ENCODE measurements around the gene C2orf49.

C2orf49 gene

DNA sequence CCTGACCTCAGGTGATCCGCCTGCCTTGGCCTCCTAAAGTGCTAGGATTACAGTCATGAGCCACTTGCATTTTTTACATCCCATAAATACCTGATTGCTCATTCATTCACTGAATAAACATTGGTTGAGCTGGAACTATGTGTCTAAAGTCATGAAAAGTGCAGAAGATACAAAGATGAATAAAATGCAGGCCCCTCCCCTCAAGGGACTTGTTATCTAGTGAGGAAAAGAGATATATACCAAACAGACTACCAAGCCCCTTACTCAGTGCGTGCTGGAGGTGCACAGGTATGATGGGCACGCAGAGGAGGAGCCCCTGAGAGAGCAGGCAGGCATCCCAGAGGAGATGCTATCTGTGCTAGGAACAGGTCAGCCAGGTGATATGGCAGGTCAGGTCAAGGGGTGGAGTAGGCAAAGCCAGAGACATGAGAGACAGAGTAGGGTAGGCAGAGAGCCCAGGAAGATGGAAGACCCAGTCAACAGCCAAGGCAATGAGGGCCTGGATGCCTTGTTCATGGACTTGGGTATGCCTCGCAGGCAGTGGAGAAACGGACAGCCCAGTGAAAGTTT, 53.8 kb downstream of the C2orf49 start:
- TF ChIP-seq SUZ12 (IDR thresholded peaks at IDR 0.05; ENCODE audit: extremely low read depth, insufficient read depth, insufficient read length) (no peak), ZNF274 (IDR thresholded peaks at IDR 0.05; ENCODE audit: low read depth, low read length) (no peak), YY1 (IDR thresholded peaks at IDR 0.05; ENCODE audit: insufficient read depth, insufficient read length) (no peak)
- H3K27me3 ChIP-seq (ENCODE audit: insufficient read depth, insufficient read length): no peaks in the 10 kb centered on the region
- no peak overlapping the region for H3K9ac ChIP-seq (ENCODE audit: insufficient read length, low read depth)
- no peak for DNase-seq (ENCODE audit: low read depth, low spot score)
- H3K36me3 ChIP-seq (ENCODE audit: insufficient read depth, insufficient read length, low read length): peaks cover 79% of the 10 kb centered on the region
- no peaks in the 10 kb centered on the region for H3K9me3 ChIP-seq (ENCODE audit: insufficient read depth, low read length)
- no peaks in the 10 kb centered on the region for H3K4me1 ChIP-seq (ENCODE audit: insufficient read depth, insufficient read length)
- no peak overlapping the region for H3K4me3 ChIP-seq (ENCODE audit: insufficient read length, low read depth)

DNA sequence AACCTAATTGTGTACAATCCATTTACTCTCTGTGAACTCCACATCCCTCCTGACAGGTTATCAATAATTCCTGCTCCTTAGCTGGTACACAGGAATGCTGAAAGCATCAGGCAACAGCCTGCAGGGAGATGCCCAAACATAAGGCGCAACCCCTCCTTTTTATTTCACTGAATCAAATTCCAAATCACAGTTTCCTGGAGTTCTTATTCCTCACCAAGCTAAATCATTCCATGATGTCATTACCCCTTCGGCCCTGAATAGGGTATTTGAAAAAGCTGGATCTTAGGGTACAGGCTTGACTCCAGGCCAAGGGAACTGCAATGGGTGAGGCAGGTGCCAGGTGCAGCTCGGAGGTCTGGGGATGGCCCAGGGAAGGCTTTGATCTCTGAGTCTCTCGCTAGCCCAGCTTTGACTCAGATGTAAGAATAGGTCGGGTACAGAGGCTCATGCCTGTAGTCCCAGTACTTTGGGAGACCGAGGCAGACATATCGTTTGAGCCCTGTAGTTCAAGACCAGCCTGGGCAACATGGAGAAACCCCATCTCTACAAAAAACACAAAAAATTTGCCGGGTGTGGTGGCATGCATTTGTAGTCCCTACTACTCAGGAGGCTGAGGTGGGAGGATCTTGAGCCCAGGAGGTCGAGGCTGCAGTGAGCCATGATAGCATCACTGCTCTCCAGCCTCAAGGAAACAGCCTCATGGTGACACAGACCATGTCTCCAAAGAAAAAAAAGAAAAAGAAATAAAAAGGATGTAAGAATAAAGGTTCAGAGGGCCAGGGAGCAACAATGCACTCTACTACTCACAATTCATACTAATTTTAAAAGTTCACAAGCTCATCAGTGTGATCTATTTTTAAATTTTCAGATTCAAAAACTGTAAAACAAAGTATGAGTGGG, 54.7 kb downstream of the C2orf49 start:
- TF ChIP-seq SUZ12 (IDR thresholded peaks at IDR 0.05; ENCODE audit: extremely low read depth, insufficient read depth, insufficient read length) (no peak), ZNF274 (IDR thresholded peaks at IDR 0.05; ENCODE audit: low read depth, low read length) (no peak), YY1 (IDR thresholded peaks at IDR 0.05; ENCODE audit: insufficient read depth, insufficient read length) (no peak)
- no peak overlapping the region for H3K9ac ChIP-seq (ENCODE audit: insufficient read length, low read depth)
- no peak overlapping the region for H3K4me3 ChIP-seq (ENCODE audit: insufficient read length, low read depth)
- H3K27me3 ChIP-seq (ENCODE audit: insufficient read depth, insufficient read length): no peaks in the 10 kb centered on the region
- H3K4me1 ChIP-seq (ENCODE audit: insufficient read depth, insufficient read length): no peaks in the 10 kb centered on the region
- H3K36me3 ChIP-seq (ENCODE audit: insufficient read depth, insufficient read length, low read length): peaks cover 77% of the 10 kb centered on the region
- H3K9me3 ChIP-seq (ENCODE audit: insufficient read depth, low read length): no peaks in the 10 kb centered on the region
- DNase-seq (ENCODE audit: low read depth, low spot score): no peak

DNA sequence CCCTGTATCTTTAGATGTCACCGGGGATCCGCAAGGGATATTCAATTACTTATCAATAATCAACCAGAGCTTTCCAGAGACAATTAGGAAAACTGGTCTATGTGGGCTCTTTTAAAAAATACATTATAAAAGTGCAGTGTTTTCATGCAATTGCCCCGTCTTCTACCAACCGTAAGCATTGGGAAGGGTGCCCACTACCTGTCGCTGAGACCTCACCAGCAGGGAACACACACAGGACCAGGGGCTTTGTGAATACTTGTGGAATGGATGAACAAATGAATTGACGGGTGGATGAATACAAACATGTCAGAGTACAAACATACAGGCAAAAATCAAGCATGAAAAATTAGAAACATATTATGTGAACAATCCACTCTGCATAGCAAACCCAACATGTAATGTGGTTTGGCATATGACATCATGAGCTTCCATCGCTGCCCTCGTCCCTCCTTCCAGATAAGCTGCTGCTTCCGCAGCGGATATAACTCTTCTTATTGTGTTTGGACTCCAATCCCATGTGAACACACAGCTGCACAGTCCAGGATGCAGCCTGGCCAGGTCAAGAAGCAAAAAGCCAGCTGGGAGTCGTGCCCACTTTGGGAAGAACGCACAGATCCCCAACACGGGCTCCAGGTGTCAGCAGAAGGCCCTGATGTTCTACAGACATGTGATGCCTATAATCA, 56.2 kb downstream of the C2orf49 start:
- no peak overlapping the region for H3K4me3 ChIP-seq (ENCODE audit: insufficient read length, low read depth)
- no peak for DNase-seq (ENCODE audit: low read depth, low spot score)
- peaks cover 67% of the 10 kb centered on the region for H3K36me3 ChIP-seq (ENCODE audit: insufficient read depth, insufficient read length, low read length)
- H3K9ac ChIP-seq (ENCODE audit: insufficient read length, low read depth): no peak overlapping the region
- TF ChIP-seq SUZ12 (IDR thresholded peaks at IDR 0.05; ENCODE audit: extremely low read depth, insufficient read depth, insufficient read length) (no peak), YY1 (IDR thresholded peaks at IDR 0.05; ENCODE audit: insufficient read depth, insufficient read length) (no peak), ZNF274 (IDR thresholded peaks at IDR 0.05; ENCODE audit: low read depth, low read length) (no peak)
- H3K9me3 ChIP-seq (ENCODE audit: insufficient read depth, low read length): no peaks in the 10 kb centered on the region
- H3K4me1 ChIP-seq (ENCODE audit: insufficient read depth, insufficient read length): no peaks in the 10 kb centered on the region
- no peaks in the 10 kb centered on the region for H3K27me3 ChIP-seq (ENCODE audit: insufficient read depth, insufficient read length)

DNA sequence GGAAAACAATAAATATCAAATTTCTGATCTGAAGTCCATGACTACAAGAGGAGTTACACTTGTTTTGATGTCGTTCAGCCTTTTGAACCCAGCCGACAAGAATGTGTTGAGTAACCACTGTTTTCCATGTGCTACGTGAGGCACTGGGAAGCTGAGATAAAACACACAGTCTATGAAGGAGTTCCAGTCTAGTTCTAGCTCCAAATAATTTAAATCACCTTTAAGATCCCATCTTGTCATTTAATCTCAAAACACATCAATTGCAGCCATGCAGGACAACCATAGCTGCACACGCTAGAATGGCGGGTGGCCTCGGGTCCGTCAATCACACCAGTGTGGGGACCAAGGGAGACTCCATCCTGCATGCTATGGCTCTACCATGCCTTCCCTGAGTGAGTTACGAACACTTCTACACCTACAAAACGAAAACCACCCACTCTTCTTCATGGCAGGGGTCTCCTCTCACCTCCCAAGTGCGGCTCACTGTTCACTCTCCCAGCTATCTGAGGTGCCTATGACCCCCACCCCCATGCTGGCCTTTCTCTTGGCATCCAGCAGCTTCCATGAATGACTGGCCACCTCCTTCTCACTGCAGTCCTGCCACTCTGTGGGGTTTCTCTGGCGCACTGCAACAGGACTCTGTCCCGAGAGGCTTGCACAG, 57.7 kb downstream of the C2orf49 start:
- no peak for TF ChIP-seq SUZ12 (IDR thresholded peaks at IDR 0.05; ENCODE audit: extremely low read depth, insufficient read depth, insufficient read length)
- Histone ChIP-seq H3K9ac (ENCODE audit: insufficient read length, low read depth) (no peak overlapping the region), H3K4me1 (ENCODE audit: insufficient read depth, insufficient read length) (no peaks in the 10 kb centered on the region), H3K9me3 (ENCODE audit: insufficient read depth, low read length) (peaks cover 7% of the 10 kb centered on the region; the same call in 1 of the 2 replicates), H3K4me3 (ENCODE audit: insufficient read length, low read depth) (no peak overlapping the region), H3K27me3 (ENCODE audit: insufficient read depth, insufficient read length) (peaks cover 11% of the 10 kb centered on the region), H3K36me3 (ENCODE audit: insufficient read depth, insufficient read length, low read length) (peaks cover 54% of the 10 kb centered on the region)
- DNase-seq (ENCODE audit: low read depth, low spot score): no peak

DNA sequence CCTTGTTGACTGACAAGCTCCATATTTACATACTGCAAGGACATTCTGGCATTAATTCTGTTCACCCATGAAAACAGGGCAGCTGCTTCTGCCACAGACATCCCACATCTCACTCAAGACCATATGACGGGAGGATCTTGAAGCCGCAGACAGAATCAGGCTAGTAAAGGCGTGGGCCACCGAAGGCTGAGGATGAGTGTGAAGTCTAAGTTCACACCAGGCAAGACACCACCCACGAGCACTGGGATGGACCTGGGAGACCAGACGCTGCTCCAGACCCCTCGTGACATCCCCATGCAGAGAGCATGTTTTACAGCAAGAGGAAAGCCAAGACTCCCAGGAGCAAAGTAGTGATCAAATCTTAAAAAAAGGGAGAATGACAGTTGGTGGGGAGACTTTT, 58.4 kb downstream of the C2orf49 start:
- DNase-seq (ENCODE audit: low read depth, low spot score): no peak
- H3K9me3 ChIP-seq (ENCODE audit: insufficient read depth, low read length): peaks cover 7% of the 10 kb centered on the region; the same call in 1 of the 2 replicates
- no peak overlapping the region for H3K9ac ChIP-seq (ENCODE audit: insufficient read length, low read depth)
- H3K36me3 ChIP-seq (ENCODE audit: insufficient read depth, insufficient read length, low read length): peaks cover 49% of the 10 kb centered on the region
- TF ChIP-seq ZNF274 (IDR thresholded peaks at IDR 0.05; ENCODE audit: low read depth, low read length) (no peak), YY1 (IDR thresholded peaks at IDR 0.05; ENCODE audit: insufficient read depth, insufficient read length) (no peak)
- no peaks in the 10 kb centered on the region for H3K4me1 ChIP-seq (ENCODE audit: insufficient read depth, insufficient read length)
- H3K27me3 ChIP-seq (ENCODE audit: insufficient read depth, insufficient read length): peaks cover 13% of the 10 kb centered on the region
- no peak overlapping the region for H3K4me3 ChIP-seq (ENCODE audit: insufficient read length, low read depth)

DNA sequence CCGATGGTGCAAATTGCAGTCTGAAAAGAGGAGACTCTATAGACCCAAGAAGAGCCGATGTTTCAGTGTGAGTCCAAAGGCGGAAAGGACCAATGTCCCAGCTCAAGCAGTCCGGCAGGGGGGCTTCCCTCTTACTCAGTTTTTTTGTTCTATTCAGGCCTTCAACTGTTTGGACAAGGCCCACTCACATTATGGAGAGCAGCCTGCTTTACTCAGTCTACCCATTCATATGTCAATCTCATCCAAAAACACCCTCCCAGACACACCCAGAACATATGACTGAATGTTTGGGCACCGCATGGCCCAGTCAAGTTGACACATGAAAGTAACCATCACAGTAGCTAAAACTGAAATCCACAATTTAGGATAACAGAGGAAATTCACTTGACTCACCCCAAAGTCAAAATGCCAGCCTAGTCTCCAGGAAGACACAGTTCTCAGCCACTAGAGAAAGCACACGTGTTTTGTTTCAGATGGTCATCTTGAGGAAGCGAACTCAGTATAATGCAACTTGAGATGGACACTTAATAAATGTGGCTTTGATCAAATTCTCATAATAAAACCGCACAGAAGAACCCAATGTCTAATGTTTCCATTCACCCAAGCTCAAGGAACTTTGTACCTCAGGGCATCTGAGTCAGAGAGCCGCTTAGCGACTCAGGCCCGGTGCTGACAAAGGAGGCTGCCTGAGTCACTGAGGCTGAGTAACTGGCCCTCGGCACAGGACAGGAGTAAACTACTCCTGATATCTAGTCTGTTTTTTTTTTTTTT, 59.1 kb downstream of the C2orf49 start:
- TF ChIP-seq ZNF274 (IDR thresholded peaks at IDR 0.05; ENCODE audit: low read depth, low read length) (no peak), YY1 (IDR thresholded peaks at IDR 0.05; ENCODE audit: insufficient read depth, insufficient read length) (no peak), SUZ12 (IDR thresholded peaks at IDR 0.05; ENCODE audit: extremely low read depth, insufficient read depth, insufficient read length) (no peak)
- no peak overlapping the region for H3K4me3 ChIP-seq (ENCODE audit: insufficient read length, low read depth)
- no peak overlapping the region for H3K9ac ChIP-seq (ENCODE audit: insufficient read length, low read depth)
- peak; percentile 27 for DNase-seq (ENCODE audit: low read depth, low spot score)
- H3K27me3 ChIP-seq (ENCODE audit: insufficient read depth, insufficient read length): peaks cover 13% of the 10 kb centered on the region
- H3K36me3 ChIP-seq (ENCODE audit: insufficient read depth, insufficient read length, low read length): peaks cover 44% of the 10 kb centered on the region
- H3K9me3 ChIP-seq (ENCODE audit: insufficient read depth, low read length): peaks cover 7% of the 10 kb centered on the region; the same call in 1 of the 2 replicates
- H3K4me1 ChIP-seq (ENCODE audit: insufficient read depth, insufficient read length): no peaks in the 10 kb centered on the region

Data from NT2/D1 (cell line).